Measurements from ENCODE around the gene LEP.

Gene LEP

GRCh38 chr7:128266529-128266882, 25.4 kb downstream of the LEP start:
- no peak for TF ChIP-seq EZH2 (IDR thresholded peaks at IDR 0.05; ENCODE audit: borderline replicate concordance, low read depth, low read length, severe bottlenecking)
- TF ChIP-seq, protein P1, sequence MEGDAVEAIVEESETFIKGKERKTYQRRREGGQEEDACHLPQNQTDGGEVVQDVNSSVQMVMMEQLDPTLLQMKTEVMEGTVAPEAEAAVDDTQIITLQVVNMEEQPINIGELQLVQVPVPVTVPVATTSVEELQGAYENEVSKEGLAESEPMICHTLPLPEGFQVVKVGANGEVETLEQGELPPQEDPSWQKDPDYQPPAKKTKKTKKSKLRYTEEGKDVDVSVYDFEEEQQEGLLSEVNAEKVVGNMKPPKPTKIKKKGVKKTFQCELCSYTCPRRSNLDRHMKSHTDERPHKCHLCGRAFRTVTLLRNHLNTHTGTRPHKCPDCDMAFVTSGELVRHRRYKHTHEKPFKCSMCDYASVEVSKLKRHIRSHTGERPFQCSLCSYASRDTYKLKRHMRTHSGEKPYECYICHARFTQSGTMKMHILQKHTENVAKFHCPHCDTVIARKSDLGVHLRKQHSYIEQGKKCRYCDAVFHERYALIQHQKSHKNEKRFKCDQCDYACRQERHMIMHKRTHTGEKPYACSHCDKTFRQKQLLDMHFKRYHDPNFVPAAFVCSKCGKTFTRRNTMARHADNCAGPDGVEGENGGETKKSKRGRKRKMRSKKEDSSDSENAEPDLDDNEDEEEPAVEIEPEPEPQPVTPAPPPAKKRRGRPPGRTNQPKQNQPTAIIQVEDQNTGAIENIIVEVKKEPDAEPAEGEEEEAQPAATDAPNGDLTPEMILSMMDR (IDR thresholded peaks at IDR 0.05; ENCODE audit: borderline replicate concordance, extremely low read depth, low read length, poor library complexity, severe bottlenecking): no peak
- no peak for ATAC-seq (ENCODE audit: insufficient read depth, low read depth)
- no peak overlapping the region for H3K4me2 ChIP-seq (ENCODE audit: insufficient read depth, low read length)
- no peaks in the 10 kb centered on the region for H3K9me3 ChIP-seq (ENCODE audit: insufficient read depth, low read length, severe bottlenecking)
- peaks cover 3% of the 10 kb centered on the region for H3K27me3 ChIP-seq (ENCODE audit: insufficient read depth, low read length, poor library complexity)
- DNase-seq: no peak
- H4K20me1 ChIP-seq (ENCODE audit: insufficient read depth, low read length): no peaks in the 10 kb centered on the region; the same call in 1 of the 2 replicates
- H3K4me1 ChIP-seq (ENCODE audit: insufficient read depth, low read length): no peaks in the 10 kb centered on the region
- H3K9ac ChIP-seq (ENCODE audit: low read depth, low read length): no peak overlapping the region
- H3K36me3 ChIP-seq (ENCODE audit: insufficient read depth, low read length): no peaks in the 10 kb centered on the region
- H3K79me2 ChIP-seq (ENCODE audit: insufficient read depth, low read length): no peaks in the 10 kb centered on the region
- no peak overlapping the region for H2AFZ ChIP-seq (ENCODE audit: low read depth, low read length)
- H3K4me3 ChIP-seq (ENCODE audit: low read depth in 1 of 2, low read length in 2 of 2): no peak overlapping the region
- H3K27ac ChIP-seq (ENCODE audit: low read length): no peak overlapping the region

DNA sequence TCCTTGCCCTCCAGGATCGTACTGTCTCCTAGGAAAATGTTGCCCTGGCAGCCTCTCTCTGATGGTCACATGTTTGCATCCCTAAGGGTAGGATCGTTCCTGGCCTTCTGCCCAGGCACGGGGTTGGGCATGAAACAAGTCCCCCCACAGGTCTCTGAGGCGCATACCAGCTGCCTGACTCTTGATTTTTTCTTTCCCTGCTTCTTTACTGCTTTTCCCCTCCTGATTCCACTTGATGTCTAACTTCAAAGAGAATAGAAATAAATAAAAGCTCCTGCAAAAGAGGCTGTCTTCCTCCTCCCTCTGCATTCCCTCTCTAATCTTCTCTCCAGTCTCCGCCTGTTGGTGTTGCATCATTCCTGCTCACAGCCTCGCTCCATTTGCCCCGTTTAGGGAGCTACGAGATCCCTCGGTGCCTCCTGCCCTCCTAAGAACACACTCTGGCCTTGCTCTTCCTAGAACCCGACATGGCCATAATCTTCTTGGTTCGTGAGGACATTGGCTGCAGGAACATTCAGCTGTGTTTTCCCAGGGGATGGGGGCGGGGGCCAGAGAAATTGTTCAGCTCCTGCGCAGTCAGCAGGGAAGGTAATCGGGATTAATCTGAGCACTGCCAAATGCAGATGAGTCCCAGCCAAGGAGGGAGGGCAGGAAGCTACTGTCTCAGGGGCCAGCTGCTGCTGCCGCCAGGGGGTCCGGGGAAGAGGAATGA, 26.0 kb downstream of the LEP start:
- Histone ChIP-seq H3K36me3 (ENCODE audit: insufficient read depth, low read length) (no peaks in the 10 kb centered on the region), H3K79me2 (ENCODE audit: insufficient read depth, low read length) (no peaks in the 10 kb centered on the region), H3K9me3 (ENCODE audit: insufficient read depth, low read length, severe bottlenecking) (no peaks in the 10 kb centered on the region), H3K4me1 (ENCODE audit: insufficient read depth, low read length) (no peaks in the 10 kb centered on the region), H3K27me3 (ENCODE audit: insufficient read depth, low read length, poor library complexity) (peaks cover 3% of the 10 kb centered on the region), H3K4me3 (ENCODE audit: low read depth in 1 of 2, low read length in 2 of 2) (no peak overlapping the region), H3K27ac (ENCODE audit: low read length) (no peak overlapping the region), H2AFZ (ENCODE audit: low read depth, low read length) (no peak overlapping the region), H3K4me2 (ENCODE audit: insufficient read depth, low read length) (no peak overlapping the region), H3K9ac (ENCODE audit: low read depth, low read length) (no peak overlapping the region), H4K20me1 (ENCODE audit: insufficient read depth, low read length) (no peaks in the 10 kb centered on the region; the same call in 1 of the 2 replicates)
- TF ChIP-seq, protein P1 (IDR thresholded peaks at IDR 0.05; ENCODE audit: borderline replicate concordance, extremely low read depth, low read length, poor library complexity, severe bottlenecking): no peak
- no peak for TF ChIP-seq EZH2 (IDR thresholded peaks at IDR 0.05; ENCODE audit: borderline replicate concordance, low read depth, low read length, severe bottlenecking)
- no peak for ATAC-seq (ENCODE audit: insufficient read depth, low read depth)
- DNase-seq: no peak

DNA sequence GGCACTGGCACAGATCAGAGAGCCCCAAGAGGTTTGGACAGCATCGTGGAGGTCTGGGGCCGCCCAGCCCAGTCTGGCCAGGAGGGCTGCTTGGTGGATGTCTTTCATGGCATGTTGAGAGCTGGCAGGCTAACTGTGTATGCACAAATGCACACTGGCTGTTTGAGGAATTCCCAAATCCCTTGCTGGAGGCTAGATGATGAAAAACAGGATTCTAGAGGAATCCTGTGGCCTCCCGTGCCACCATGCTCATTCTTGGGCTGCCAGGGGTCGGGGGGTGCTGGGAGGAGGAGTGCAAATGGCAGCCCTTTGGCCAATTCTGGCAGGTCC, 26.5 kb downstream of the LEP start:
- no peak overlapping the region for H2AFZ ChIP-seq (ENCODE audit: low read depth, low read length)

More for the DNA sequence above, 26.5 kb downstream of the LEP start:
- Histone ChIP-seq H3K4me1 (ENCODE audit: insufficient read depth, low read length) (no peaks in the 10 kb centered on the region), H3K27me3 (ENCODE audit: insufficient read depth, low read length, poor library complexity) (peaks cover 3% of the 10 kb centered on the region), H3K27ac (ENCODE audit: low read length) (no peak overlapping the region), H3K79me2 (ENCODE audit: insufficient read depth, low read length) (no peaks in the 10 kb centered on the region), H3K36me3 (ENCODE audit: insufficient read depth, low read length) (no peaks in the 10 kb centered on the region), H4K20me1 (ENCODE audit: insufficient read depth, low read length) (no peaks in the 10 kb centered on the region; the same call in 1 of the 2 replicates), H3K9ac (ENCODE audit: low read depth, low read length) (no peak overlapping the region), H3K4me3 (ENCODE audit: low read depth in 1 of 2, low read length in 2 of 2) (no peak overlapping the region), H3K4me2 (ENCODE audit: insufficient read depth, low read length) (no peak overlapping the region), H3K9me3 (ENCODE audit: insufficient read depth, low read length, severe bottlenecking) (no peaks in the 10 kb centered on the region)
- DNase-seq (no peak), ATAC-seq (ENCODE audit: insufficient read depth, low read depth) (no peak)
- TF ChIP-seq EZH2 (IDR thresholded peaks at IDR 0.05; ENCODE audit: borderline replicate concordance, low read depth, low read length, severe bottlenecking): no peak
- TF ChIP-seq, protein P1 (IDR thresholded peaks at IDR 0.05; ENCODE audit: borderline replicate concordance, extremely low read depth, low read length, poor library complexity, severe bottlenecking): no peak

All from DND-41 (cell line).